DMS153 (cell line): ENCODE results near the gene CDC26.
A peak's percentile ranks its signal among the peaks of the same experiment; 100 is the strongest.
"Not testable (repeated sequence)": the region's sequence is repeated elsewhere in the genome, so short reads cannot be mapped to it uniquely, and the experiment has no call there.

Source experiments
- DNase-seq: peaks from one replicate; lab custom pipeline; 2025; lab: John Stamatoyannopoulos, UW

The CDC26 gene

DNA sequence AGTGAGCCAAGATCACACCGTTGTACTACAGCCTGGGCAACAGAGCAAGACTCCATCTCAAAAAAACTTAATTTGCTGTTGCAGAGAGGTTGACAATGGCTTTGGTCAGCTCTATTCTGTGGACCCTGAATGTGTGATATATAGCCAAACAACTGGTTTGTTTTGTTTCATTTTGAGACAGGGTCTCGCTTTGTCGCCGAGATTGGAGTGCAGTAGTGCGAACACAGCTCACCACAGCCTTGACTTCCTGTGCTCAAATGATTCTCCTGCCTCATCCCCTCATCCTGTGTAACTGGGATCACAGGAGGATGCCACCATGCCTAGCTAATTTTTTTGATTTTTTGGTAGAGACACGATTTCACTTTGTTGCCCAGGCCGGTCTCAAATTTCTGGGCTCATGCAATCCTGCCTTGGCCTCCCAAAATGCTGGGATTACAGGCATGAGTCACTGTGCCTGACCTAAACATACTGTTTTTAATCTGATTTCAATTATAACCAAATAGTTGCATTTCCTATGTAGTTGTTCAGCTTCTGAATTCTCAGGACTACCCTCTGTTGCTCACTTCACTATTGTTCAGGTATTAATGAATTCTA is 18.0 kb upstream of the CDC26 start:
- no peak for DNase-seq

DNA sequence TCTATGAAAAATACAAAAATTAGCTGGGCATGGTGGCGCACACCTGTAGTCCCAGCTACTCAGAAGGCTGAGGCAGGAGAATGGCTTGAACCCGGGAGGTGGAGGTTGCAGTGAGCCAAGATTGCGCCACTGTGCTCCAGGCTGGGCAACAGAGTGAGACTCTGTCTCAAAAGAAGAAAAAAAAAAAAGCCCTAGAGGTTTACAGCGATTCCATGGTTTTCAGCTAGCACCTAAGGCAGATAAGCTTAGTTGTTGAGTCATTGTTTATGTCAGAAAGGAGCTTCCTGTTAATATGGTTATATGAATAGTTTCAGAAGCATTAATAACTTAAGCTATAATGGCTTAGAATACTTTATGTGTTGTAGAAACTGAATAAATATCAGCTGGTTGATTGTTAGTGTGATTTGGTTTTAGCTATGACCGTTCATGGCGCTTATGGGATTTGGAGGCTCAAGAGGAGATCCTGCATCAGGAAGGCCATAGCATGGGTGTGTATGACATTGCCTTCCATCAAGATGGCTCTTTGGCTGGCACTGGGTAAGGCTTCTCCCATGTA is 14.8 kb upstream of the CDC26 start:
- no peak for DNase-seq

DNA sequence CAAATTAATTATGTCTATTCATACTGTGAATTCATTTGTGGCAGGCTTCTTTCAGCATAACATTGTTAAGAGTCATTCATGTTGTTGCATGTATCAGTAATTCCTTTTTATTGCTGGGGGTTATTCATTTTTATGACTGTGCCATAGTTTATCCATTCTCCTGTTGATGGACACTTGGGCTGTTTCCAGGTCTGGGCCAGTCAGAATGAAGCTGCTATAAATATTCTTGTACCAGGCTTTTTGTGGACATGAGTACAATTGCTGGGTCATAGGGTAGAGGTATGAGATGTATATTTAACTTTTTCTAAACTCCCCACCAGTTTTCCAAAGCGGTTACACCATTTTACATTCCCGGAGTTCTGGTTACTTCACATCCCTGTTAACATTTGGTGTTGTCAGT is 13.7 kb upstream of the CDC26 start:
- no peak for DNase-seq

DNA sequence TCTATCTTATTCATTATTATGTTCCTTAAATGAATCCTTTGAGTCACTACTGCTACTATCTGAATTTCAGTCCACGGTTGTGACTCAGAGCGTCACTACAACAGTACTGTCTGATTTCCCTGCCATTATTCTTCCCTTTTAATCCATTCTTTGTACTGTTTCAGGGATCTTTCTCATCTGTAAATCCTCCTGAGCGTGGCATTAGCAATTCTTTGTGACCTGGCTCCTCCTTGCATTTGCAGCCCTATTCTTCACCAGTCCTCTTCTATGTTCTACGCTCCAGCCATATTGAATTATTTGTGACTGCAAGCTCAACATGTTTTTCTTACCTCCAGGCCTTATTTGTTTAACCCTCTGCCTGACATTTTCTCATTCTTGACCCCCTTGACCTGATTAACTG is 6.0 kb upstream of the CDC26 start:
- no peak for DNase-seq

DNA sequence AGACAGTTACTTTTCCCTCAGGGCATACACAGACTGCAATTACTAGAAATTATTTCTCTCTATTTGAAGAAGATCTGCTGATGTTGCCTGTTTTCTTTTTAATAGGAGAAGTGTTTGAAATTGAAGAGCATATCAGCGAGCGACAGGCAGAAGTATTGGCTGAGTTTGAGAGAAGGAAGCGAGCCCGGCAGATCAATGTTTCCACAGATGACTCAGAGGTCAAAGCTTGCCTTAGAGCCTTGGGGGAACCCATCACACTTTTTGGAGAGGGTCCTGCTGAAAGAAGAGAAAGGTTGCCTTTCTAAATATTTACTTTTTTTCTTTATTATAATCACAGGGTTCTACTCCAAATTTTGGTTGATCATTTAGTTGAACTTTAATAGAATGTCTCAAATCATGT is 3.5 kb upstream of the CDC26 start:
- DNase-seq, result no peak

DNA sequence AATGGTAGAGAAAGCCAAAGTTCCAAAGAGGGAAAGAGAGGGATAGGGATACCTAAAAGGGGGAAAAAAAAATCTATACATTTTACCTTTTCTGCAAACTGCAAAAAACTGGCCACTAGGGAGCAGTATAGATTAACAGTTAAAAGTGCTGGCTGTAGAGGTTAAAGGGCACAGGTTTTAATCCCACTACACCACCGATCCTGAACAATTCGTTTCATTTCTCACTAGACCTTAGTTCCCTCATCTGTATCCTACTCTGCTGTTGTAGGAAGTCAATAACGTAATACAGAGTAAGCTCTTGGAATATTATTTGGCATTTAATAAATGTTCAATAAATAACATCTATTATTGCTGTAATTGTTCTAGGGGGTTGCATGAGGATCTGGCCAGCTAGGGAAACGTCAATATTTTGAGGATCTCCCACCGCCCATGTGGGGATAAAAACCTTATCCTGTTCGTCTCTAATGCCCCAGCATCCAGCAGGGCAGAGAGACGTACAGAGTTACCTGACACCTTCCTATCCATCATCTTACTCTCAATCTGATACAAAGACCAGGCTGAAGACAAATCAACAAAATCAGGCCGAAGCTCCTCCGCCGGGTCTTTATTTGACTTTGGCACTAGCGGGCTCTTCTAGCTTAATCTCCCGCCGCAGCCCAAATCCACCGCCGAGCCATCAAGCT is 757 bp downstream of the CDC26 start:
- peak; percentile 58 for DNase-seq

DNA sequence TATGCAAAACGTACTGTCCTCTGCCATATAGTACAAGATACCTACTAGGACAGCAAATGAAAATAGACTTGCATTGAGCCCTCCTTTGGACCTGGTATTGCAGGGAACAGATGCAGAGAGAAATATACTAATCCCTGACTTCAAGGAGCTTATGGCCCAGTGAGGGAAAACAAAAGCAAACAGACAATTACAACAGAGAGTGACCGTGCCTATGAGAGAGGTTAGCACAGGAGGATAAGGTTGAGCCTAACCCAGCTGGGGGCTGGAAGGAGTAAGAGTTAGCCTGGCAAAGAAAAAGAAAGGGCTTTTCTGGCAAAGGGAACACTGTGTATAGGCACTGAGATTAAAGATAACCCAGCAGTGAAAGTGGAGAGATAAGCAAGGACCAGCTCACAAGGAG is 5.5 kb downstream of the CDC26 start:
- no peak for DNase-seq

DNA sequence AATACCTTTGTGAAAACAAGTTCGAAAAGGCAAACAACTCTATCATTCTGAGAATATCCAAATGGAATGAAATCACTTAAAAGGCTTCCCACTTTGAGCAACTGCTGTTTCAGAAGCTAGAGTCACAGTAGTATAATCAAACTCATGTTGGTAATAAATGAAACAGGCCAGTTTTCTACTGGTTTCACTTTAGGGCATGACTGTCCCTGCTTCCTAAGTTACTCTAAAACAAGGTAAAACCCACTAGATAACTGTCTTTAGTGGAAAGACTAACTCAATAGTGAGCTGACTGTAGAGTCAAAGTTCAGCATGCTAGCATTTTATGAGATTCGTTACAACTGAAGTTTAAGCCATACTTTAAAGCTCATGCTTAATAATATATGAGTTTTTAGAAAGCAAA is 6.0 kb downstream of the CDC26 start:
- no peak for DNase-seq

DNA sequence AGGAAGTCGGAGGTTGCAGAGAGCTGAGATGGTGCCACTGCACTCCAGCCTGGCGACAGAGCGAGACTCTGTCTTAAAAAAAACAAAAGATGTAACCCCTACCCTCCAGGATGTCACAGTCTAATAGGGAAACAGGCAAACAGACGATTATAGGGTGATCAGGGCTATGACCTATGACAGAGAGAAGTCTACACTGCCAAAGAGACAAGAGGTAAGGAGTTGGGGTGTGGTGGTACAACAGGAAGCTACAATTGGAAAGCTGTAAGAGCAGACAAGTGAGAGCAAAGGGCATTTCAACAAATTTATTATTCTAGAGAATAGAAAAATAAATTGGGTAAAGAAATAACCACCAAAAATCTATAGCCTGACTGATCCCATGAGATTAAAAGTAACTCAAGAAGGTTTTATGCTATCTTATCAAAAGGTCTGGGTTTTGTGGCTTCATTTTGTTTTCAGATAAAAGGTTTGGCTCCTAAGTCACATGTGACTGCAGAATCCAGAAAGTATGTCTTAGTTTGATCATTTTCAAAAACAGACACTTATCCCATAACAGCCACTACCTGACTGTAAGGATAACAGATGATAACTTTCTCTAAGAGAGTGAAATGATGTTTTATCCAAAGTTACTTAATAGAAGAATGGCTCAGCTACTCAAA is 7.3 kb downstream of the CDC26 start:
- no peak for DNase-seq

DNA sequence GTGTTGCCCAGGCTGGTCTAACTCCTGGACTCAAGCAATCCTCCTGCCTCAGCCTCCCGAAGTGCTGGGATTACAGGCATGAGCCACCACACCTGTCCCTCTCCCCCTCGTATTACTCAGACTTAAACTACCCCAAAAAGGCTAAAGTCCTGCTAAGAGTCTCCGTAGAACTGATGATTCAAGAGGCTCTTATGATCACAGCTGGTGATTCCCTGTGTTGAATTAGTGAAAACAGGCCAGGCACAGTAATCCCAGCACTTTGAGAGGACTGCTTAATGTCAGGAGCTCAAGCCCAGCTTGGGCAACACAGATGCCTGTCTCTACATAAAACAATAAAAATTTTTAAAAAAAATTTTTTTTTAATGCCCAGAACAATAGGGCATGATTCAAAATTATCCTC is 9.2 kb downstream of the CDC26 start:
- DNase-seq, result no peak

DNA sequence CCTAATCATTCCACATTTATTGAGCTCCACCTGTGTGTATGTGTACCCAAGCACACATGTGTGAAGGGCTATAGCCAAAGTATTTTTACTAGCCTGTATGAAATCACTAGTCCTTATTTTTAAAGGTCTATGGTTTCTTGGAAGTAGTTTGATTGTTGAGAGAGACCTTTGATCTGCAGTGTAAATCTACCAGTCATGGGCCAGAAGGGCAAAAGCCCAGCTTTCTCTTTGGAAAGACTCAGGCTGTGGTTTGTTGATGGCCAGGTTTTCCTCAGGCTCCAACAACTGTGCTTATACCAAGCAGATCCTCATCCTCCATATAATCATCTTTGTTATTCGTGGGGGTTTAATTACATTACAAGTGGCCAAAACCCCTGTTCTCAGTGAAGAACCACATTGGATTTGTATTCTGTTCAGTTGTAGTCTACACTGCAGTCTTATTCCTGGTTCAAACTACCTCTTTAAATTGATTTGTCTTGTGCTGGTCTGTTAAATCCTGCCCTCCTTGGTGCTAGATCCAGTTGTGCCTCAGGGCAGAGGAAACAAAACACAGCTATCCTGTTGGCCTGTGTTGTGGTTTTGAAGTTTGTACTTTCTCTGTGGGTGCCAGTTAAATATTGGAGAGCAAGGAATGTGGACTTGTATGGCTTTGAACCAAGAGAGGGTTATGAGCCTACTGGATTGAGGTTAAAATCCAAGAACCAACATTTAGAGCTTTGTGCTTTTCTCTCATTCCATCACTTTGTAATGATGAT is 13.3 kb downstream of the CDC26 start:
- no peak for DNase-seq

DNA sequence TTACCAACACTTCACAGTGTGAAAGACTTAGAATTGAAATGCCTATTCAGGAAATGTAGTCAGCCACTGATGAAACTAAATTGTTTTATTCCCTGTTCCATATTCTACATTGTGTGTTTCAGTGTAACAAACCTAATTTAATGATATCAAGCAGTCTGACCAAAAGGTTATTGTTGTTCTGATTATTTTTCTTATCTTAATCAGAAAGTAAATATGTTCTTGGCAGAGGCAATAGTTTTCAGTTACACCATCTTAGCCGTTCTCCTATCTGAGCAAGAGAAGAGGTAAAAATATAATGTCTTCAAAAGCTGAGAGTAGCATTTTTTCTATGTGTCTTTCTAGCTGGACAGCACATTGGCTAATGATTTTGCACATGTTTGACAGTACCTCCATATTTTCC is 17.1 kb downstream of the CDC26 start:
- DNase-seq, result no peak

DNA sequence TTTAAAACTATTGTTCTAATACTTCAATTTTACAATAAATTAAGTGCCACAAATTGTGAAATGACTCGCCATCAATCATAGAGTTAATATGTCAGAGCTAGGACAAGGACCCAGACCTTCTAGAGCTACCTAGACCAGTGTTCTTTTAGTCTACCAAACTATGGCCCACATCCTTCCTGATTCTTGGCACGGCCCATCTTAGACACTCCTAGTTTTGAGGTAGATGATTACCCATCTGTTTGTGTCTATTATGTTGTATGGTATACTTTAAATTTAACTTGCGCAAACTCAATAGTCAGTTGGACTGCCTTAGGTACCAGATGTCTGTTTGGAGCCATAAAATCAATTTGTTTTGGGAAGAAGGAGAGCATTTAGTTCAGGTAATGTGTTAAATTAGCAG is 17.5 kb downstream of the CDC26 start:
- no peak for DNase-seq

DNA sequence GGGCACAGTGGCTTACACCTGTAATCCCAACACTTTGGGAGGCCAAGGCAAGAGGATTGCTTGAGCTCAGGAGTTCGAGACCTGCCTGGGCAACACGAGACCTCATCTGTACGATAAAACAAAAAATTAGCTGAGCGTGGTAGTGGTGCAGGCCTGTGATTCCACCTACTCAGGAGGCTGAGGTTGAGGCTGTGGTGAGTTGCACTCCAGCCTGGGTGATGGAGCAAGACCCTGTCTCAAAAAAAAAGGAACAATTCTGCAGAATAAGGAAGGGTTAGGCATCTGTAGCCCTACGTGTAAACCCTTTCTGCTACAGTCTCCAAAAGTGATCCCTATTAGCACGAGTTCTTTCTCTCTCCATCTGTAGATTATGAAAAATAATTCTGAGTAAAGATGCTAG is 19.9 kb downstream of the CDC26 start:
- DNase-seq, result no peak

DNA sequence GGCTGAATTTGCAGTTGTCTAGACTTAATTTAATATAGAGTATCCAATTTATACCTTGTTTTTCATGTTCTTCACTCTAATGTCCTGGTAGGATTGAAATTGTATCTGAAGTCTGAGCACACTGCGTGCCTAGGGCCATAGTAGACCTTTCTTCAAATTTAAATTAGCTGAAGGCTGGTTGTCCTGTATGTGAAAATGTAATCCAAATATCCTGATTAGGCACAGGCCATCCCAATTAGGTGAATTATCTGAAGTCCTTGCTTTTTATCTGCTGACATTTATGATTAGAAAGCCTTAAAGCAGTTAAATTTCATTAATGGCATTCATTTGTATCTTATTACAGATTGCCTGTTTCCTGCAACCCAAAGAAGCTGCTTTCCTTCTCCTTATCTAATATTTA is 20.4 kb downstream of the CDC26 start:
- no peak for DNase-seq

DNA sequence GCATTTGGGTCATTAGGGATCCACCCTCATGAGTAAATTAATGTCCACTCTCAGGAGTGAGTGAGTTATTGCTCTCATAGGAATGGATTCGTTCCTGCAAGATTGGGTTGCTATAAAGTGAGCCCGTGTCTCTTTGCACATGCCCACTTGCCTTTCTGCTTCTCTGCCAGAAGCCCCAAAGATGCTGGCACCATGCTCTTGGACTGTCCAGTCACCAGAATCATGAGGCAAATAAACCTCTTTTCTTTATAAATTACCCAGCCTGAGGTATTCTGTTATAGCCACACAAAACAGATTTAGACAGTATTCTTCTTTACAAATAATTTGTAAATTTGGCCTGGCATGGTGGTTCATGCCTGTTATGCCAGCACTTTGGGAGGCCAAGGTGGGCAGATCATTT is 24.6 kb downstream of the CDC26 start:
- no peak for DNase-seq

DNA sequence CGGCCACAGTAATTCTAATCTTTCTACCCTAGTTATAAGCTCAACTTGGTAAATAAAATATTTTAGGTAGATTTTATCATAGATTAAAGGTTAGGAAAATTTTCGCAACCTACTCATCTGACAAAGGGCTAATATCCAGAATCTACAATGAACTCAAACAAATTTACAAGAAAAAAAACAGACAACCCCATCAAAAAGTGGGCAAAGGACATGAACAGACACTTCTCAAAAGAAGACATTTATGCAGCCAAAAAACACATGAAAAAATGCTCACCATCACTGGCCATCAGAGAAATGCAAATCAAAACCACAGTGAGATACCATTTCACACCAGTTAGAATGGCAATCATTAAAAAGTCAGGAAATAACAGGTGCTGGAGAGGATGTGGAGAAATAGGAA is 25.7 kb downstream of the CDC26 start:
- not testable (repeated sequence) for DNase-seq

DNA sequence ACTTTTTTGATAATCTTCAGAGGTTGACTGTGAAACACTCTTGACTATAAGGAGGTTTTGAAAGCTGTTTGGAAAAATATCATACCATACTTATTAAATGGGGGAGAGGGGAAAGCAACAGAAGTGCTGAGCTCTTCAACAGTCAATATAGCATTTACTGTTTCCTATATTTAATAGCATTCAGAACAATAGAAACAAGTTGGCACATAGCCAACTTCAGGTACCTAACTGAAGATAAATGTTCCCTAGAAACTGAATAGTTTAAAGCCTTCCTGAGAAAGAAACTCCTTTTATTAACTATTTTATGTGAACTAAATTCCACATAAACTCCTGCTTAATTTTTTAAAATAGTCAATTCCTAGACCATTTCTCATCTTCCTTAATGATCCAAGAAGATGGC is 27.7 kb downstream of the CDC26 start:
- DNase-seq, result no peak

DNA sequence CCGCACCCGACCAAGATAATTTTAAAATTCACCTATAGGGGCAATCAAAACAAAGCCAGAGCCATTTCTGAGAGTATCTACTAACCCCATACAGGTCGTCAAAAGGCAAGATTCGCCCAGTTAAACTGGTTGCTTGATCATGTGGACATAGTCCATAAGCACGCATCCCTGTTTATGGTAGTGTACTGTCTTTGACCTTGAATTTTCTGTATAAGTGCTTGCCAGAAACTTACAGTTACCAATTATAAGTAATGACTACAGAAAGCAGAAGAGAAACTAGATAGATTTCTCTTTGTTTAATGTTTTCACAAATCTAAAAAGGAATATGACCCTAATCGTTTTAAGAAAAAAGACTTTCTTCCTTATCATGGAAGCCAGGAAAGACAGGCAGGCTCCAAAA is 28.4 kb downstream of the CDC26 start:
- DNase-seq, result no peak

DNA sequence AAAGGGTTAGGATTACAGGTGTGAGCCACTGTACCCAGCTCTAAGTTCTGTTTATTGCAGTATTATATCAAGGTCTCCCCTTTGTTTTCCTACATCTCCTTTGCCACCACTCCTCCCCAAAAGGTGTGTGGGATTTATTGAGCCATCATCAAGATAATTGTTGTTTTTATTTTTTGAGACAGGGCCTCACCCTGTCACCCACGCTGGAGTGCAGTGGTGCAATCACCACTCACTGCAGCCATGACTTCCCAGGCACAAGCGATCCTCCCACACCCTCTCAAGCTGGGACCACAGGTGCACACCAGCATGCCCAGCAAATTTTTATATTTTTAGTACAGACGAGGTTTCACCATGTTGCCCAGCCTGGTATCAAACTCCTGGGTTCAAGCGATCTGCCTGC is 29.5 kb downstream of the CDC26 start:
- no peak for DNase-seq

DNA sequence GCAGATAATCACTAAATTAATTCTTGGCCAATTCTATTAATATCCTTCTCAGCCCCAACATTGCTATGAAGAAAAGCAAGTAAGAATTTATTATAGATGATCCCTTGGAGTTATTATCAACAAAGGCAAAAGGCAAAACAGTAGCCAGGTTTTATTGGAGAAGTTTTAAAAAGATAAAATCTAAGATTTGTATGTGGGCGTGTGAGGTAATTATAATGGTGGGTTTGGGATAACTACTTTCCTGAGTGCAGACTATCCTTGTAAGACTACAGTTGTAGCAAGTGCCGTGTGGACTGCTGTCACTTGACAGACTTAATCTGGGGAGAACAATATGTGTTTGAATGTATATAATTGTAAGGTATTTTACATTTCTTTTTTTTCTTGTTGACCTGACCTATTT is 30.8 kb downstream of the CDC26 start:
- no peak for DNase-seq

DNA sequence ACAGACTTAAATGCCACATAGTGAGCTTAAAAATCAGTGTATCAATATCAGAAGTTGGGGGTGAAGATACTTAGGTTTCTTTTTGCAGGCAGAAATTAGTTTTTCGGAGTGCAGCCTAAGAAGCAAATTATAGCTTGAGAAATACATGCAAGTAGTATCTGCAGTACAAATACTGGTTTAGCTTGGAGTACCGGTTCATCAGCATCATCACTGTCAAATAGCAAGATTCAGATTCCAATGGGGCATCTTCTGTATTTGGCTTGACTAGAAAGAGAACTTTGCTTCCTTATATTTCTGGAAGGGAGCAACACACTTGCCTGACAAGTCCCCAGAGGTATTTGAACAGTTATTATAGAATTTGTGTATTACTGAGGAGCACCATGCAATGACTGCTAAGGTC is 34.2 kb downstream of the CDC26 start:
- no peak for DNase-seq

DNA sequence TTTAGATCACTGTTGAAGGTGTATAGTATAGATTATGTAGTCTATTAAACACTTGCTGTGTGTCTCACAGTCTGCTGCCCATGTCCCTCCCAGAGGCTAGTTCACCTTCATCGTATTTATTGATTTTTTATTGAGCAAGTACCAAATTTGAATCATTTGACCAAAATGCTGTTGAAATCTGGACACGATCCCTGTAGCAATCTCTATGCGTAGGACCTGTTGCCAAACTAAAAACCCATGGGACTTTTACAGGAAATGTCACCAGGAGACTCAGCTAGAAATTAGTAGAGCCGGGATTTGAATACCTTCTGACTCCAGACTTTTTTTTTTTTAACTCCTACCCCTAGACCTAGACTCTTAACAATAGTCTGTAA is 36.5 kb downstream of the CDC26 start:
- no peak for DNase-seq
